Osteocyte (in vitro differentiated cells): Measurements from ENCODE around the gene BBS7. TPM values are rescaled to one million over a fixed set of nuclear protein-coding genes. Genes with fewer than 3 reads are reported as not detected.

ENCODE experiments used
- DNase-seq: peaks from one replicate; pipeline ENCODE4 v3.0.0; 2021; ENCODE audit warnings: mixed read lengths; ENCODE audit not compliant: unreplicated experiment; ENCODE audit errors: extremely low spot score
- H3K27ac Mint-ChIP-seq: one replicate; pipeline ENCODE4 v1.8.0; 2021; ENCODE audit warnings: mild to moderate bottlenecking, mixed read lengths; ENCODE audit not compliant: unreplicated experiment
- H3K27me3 Mint-ChIP-seq: one replicate; pipeline ENCODE4 v1.8.0; 2021; ENCODE audit warnings: mixed read lengths; ENCODE audit not compliant: unreplicated experiment
- H3K36me3 Mint-ChIP-seq: one replicate; pipeline ENCODE4 v1.8.0; 2021; ENCODE audit warnings: mixed read lengths; ENCODE audit not compliant: unreplicated experiment
- H3K4me1 Mint-ChIP-seq: one replicate; pipeline ENCODE4 v1.8.0; 2021; ENCODE audit warnings: mixed read lengths; ENCODE audit not compliant: unreplicated experiment
- H3K4me3 Mint-ChIP-seq: one replicate; pipeline ENCODE4 v1.8.0; 2021; ENCODE audit warnings: mild to moderate bottlenecking, moderate library complexity, mixed read lengths; ENCODE audit not compliant: unreplicated experiment
- H3K9me3 Mint-ChIP-seq: one replicate; pipeline ENCODE4 v1.8.0; 2021; ENCODE audit warnings: mixed read lengths; ENCODE audit not compliant: unreplicated experiment
- CTCF ChIP-seq: fragments of 200-600 bp; sonication (generic); IDR thresholded peaks from 2 replicates; pipeline ENCODE4 v1.5.0; 2021; ENCODE audit warnings: antibody characterized with exemption, mild to moderate bottlenecking, moderate library complexity
- total RNA-seq: library from RNA; stranded (reverse); gene quantifications from 2 replicates; pipeline ENCODE4 v1.2.1, GENCODE V29; 2021

The BBS7 gene
- total RNA-seq, 1 donor from 2014 or later: 19.0 TPM

DNA sequence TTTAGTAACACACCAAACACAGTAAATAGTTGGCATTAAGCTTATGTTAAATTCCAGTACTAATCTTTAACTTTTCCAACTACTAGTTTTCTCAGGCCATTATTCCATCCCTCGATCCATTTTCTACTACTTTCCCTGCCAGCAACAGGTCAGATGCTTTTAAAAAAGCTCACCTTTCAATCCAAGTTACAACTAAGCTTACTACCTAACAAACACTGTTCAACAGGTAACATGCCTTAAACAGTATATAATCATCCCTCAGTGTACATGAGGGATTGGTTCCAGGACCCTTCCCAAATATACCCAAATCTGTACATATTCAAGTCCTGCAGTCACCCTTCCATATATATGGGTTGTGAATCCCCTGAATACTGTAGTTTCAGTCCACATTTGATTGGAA is 52.1 kb downstream of the BBS7 start:
- no peak overlapping the region for H3K4me3 Mint-ChIP-seq
- no peak for DNase-seq
- peaks cover 38% of the 10 kb centered on the region for H3K4me1 Mint-ChIP-seq
- no peak for TF ChIP-seq CTCF
- peaks cover 24% of the 10 kb centered on the region for H3K36me3 Mint-ChIP-seq
- peak overlapping the region; percentile 59 for H3K27ac Mint-ChIP-seq
- H3K27me3 Mint-ChIP-seq: no peaks in the 10 kb centered on the region
- no peaks in the 10 kb centered on the region for H3K9me3 Mint-ChIP-seq

- H3K36me3 Mint-ChIP-seq: peaks cover 27% of the 10 kb centered on the region
- no peak overlapping the region for H3K27ac Mint-ChIP-seq
- H3K4me1 Mint-ChIP-seq: peaks cover 35% of the 10 kb centered on the region
- TF ChIP-seq CTCF: no peak
- no peak overlapping the region for H3K4me3 Mint-ChIP-seq
- no peaks in the 10 kb centered on the region for H3K9me3 Mint-ChIP-seq
- no peak for DNase-seq
- H3K27me3 Mint-ChIP-seq: no peaks in the 10 kb centered on the region
These were observed 52.6 kb downstream of the BBS7 start for GRCh38 chr4:121817701-121818100.

DNA sequence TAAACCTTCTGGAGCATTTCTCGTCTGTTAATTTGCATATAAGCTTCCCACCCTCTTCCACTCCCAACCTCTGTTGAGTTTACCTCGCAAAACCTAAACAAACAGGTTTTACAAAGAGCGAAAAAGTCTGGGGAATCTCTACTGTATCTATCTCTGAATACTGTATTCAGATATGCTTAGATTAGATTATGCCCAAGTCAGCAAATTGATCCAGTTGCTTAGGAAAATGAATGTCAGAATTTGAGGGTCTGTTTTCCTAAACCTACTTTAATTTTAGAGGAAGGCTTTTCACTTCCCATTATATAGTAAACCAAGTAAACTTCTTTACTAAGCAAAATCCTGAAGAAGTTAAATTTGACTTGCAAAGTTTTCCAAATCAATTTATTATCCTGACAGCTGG is 53.3 kb downstream of the BBS7 start:
- H3K27me3 Mint-ChIP-seq: no peaks in the 10 kb centered on the region
- peaks cover 28% of the 10 kb centered on the region for H3K36me3 Mint-ChIP-seq
- H3K4me3 Mint-ChIP-seq: no peak overlapping the region
- no peak overlapping the region for H3K27ac Mint-ChIP-seq
- no peak for TF ChIP-seq CTCF
- no peaks in the 10 kb centered on the region for H3K9me3 Mint-ChIP-seq
- H3K4me1 Mint-ChIP-seq: peaks cover 28% of the 10 kb centered on the region
- no peak for DNase-seq

- no peak for TF ChIP-seq CTCF
- H3K36me3 Mint-ChIP-seq: peaks cover 36% of the 10 kb centered on the region
- no peak for DNase-seq
These were observed 55.5 kb downstream of the BBS7 start for GRCh38 chr4:121814756-121815155.

GRCh38 chr4:121811122-121811521 is 59.2 kb downstream of the BBS7 start:
- no peak for TF ChIP-seq CTCF
- Mint-ChIP-seq H3K4me1 (no peaks in the 10 kb centered on the region), H3K4me3 (no peak overlapping the region), H3K36me3 (peaks cover 31% of the 10 kb centered on the region), H3K27me3 (no peaks in the 10 kb centered on the region), H3K9me3 (no peaks in the 10 kb centered on the region), H3K27ac (no peak overlapping the region)
- DNase-seq: no peak

More at GRCh38 chr4:121814756-121815155, 55.5 kb downstream of the BBS7 start:
- Mint-ChIP-seq H3K27ac (no peak overlapping the region), H3K9me3 (no peaks in the 10 kb centered on the region), H3K4me3 (no peak overlapping the region), H3K4me1 (peaks cover 10% of the 10 kb centered on the region), H3K27me3 (no peaks in the 10 kb centered on the region)
